Right lobe of liver (tissue), 4 donors: ENCODE data around the gene GULP1.

Source experiments
- CTCF ChIP-seq, 4 donors: fragments of 200-600 bp in 3 of 4; fragments of 450-650 bp in 1 of 4; IDR thresholded peaks; one replicate each; pipeline versions ENCODE4 v1.5.1 to v1.8.0; 2016 to 2022; ENCODE audit warnings: antibody characterized with exemption in 4 of 4, mild to moderate bottlenecking in 2 of 4
- POLR2A ChIP-seq: fragments of 450-650 bp; IDR thresholded peaks from one replicate; pipeline ENCODE4 v1.6.1; 2017; ENCODE audit warnings: antibody characterized with exemption, mild to moderate bottlenecking
- donor health status: DM: no; HTN: no; CAD: no.
- donor health status: DM: no; HTN: no; CAD: no.
- donor health status: DM: no; HTN: yes; CAD: no.

- no peak for TF ChIP-seq POLR2A
- no peak for TF ChIP-seq CTCF (IDR thresholded peaks at IDR 0.05)
Observed at GRCh38 chr2:188494906-188495305, 203.2 kb downstream of the GULP1 start.
